ENCODE results near the gene MGAT5B. TPM values are rescaled to one million over a fixed set of nuclear protein-coding genes. Genes with fewer than 3 reads are reported as not detected.

Gene MGAT5B
- total and polyA plus RNA-seq, 8 donors = 0.10 to 1.7 (median 0.32) TPM; not detected in 4

GRCh38 chr17:76862079-76862478 lies 6.1 kb upstream of the MGAT5B start:
- no peak for DNase-seq
- intact Hi-C loops (cut with DNase I; ENCODE audit: low total_unique reads) = no loop called here
- 80 to 85% (median 83%) methylated on average over 9 of the region's 9 CpGs for WGBS, 5 donors

GRCh38 chr17:76862494-76862893 lies 5.7 kb upstream of the MGAT5B start:
- Histone ChIP-seq H3K4me3 (no peak overlapping the region), H3K9me3 (no peaks in the 10 kb centered on the region), H3K4me1 (peaks cover 0 to 2% (median under 1%) of the 10 kb centered on the region in 4 donors), H3K27ac (no peak overlapping the region), H3K27me3 (peaks cover 0 to 29% (median 15%) of the 10 kb centered on the region in 3 donors), H3K36me3 (no peaks in the 10 kb centered on the region)
- DNase-seq = no peak
- TF ChIP-seq EP300 (IDR thresholded peaks at IDR 0.05) = no peak
- no peak for TF ChIP-seq POLR2AphosphoS5 (IDR thresholded peaks at IDR 0.05)
- TF ChIP-seq, protein P1, sequence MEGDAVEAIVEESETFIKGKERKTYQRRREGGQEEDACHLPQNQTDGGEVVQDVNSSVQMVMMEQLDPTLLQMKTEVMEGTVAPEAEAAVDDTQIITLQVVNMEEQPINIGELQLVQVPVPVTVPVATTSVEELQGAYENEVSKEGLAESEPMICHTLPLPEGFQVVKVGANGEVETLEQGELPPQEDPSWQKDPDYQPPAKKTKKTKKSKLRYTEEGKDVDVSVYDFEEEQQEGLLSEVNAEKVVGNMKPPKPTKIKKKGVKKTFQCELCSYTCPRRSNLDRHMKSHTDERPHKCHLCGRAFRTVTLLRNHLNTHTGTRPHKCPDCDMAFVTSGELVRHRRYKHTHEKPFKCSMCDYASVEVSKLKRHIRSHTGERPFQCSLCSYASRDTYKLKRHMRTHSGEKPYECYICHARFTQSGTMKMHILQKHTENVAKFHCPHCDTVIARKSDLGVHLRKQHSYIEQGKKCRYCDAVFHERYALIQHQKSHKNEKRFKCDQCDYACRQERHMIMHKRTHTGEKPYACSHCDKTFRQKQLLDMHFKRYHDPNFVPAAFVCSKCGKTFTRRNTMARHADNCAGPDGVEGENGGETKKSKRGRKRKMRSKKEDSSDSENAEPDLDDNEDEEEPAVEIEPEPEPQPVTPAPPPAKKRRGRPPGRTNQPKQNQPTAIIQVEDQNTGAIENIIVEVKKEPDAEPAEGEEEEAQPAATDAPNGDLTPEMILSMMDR (IDR thresholded peaks at IDR 0.05) = no peak
- no peak for TF ChIP-seq POLR2A (IDR thresholded peaks at IDR 0.05)
- WGBS, 5 donors = 73 to 83% (median 78%) methylated on average over 12 of the region's 12 CpGs
- intact Hi-C loops (cut with DNase I; ENCODE audit: low total_unique reads) = no loop called here

More at GRCh38 chr17:76862079-76862478, 6.1 kb upstream of the MGAT5B start:
- H3K4me3 ChIP-seq = no peak overlapping the region
- no peaks in the 10 kb centered on the region for H3K9me3 ChIP-seq
- no peaks in the 10 kb centered on the region for H3K36me3 ChIP-seq
- H3K27me3 ChIP-seq = peaks cover 0 to 29% (median 10%) of the 10 kb centered on the region in 3 donors
- H3K4me1 ChIP-seq = no peaks in the 10 kb centered on the region
- TF ChIP-seq POLR2A (IDR thresholded peaks at IDR 0.05) (no peak), EP300 (IDR thresholded peaks at IDR 0.05) (no peak), POLR2AphosphoS5 (IDR thresholded peaks at IDR 0.05) (no peak)
- TF ChIP-seq, protein P1 (IDR thresholded peaks at IDR 0.05) = no peak
- H3K27ac ChIP-seq = no peak overlapping the region

GRCh38 chr17:76864024-76864423 lies 4.2 kb upstream of the MGAT5B start:
- 79 to 90% (median 84%) methylated on average over 7 of the region's 7 CpGs for WGBS, 5 donors

DNA sequence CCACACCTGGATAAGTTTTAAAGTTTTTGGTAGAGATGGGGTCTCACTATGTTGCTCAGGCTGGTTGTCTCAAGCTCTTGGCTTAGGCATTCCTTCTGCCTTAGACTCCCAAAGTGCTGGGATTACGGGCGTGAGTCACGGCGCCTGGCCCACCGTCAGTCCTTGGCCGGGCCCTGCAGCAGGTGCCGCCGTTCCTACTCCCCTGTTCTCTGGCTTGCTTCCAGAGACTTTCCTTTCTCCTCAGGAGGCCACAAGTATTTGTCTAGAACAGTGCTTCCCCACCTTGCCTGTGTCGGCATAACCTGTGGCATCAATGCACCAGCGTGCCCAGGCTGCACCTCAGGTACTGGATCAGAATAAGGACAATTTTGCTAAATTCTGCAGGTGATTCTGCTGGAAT lies 3.0 kb upstream of the MGAT5B start:
- Histone ChIP-seq H3K4me3 (no peak overlapping the region), H3K27ac (no peak overlapping the region), H3K9me3 (no peaks in the 10 kb centered on the region), H3K4me1 (peaks cover 20 to 24% (median 22%) of the 10 kb centered on the region in 4 donors), H3K27me3 (peaks cover 11 to 54% (median 37%) of the 10 kb centered on the region in 3 donors), H3K36me3 (no peaks in the 10 kb centered on the region)
- DNase-seq = no peak
- no peak for TF ChIP-seq EP300 (IDR thresholded peaks at IDR 0.05)
- 78 to 87% (median 81%) methylated on average over 10 of the region's 10 CpGs for WGBS, 5 donors
- intact Hi-C loops (cut with DNase I; ENCODE audit: low total_unique reads) = loop anchor here (5.0 kb wide), 1 partner anchor 192 kb away; no protein-coding TSS in a partner anchor

More at GRCh38 chr17:76864024-76864423, 4.2 kb upstream of the MGAT5B start:
- Histone ChIP-seq H3K36me3 (no peaks in the 10 kb centered on the region), H3K27ac (no peak overlapping the region), H3K4me3 (no peak overlapping the region), H3K4me1 (peaks cover 9 to 14% (median 11%) of the 10 kb centered on the region in 4 donors), H3K27me3 (peaks cover 0 to 43% (median 26%) of the 10 kb centered on the region in 3 donors), H3K9me3 (no peaks in the 10 kb centered on the region)
- no peak for DNase-seq
- intact Hi-C loops (cut with DNase I; ENCODE audit: low total_unique reads) = no loop called here
- TF ChIP-seq EP300 (IDR thresholded peaks at IDR 0.05) (no peak), POLR2AphosphoS5 (IDR thresholded peaks at IDR 0.05) (no peak), POLR2A (IDR thresholded peaks at IDR 0.05) (no peak)
- TF ChIP-seq, protein P1 (IDR thresholded peaks at IDR 0.05) = no peak

GRCh38 chr17:76866203-76866602 lies 2.0 kb upstream of the MGAT5B start:
- H3K27me3 ChIP-seq = peaks cover 15 to 64% (median 48%) of the 10 kb centered on the region in 3 donors
- H3K4me3 ChIP-seq = no peak overlapping the region
- H3K36me3 ChIP-seq = no peaks in the 10 kb centered on the region
- intact Hi-C loops (cut with DNase I; ENCODE audit: low total_unique reads) = loop anchor here (5.0 kb wide), 1 partner anchor 191 kb away; no protein-coding TSS in a partner anchor
- no peak overlapping the region for H3K27ac ChIP-seq
- no peak for DNase-seq
- H3K9me3 ChIP-seq = no peaks in the 10 kb centered on the region
- H3K4me1 ChIP-seq = peaks cover 20 to 24% (median 23%) of the 10 kb centered on the region in 4 donors
- 82 to 92% (median 90%) methylated on average over 5 of the region's 5 CpGs for WGBS, 5 donors
- no peak for TF ChIP-seq POLR2AphosphoS5 (IDR thresholded peaks at IDR 0.05)
- no peak for TF ChIP-seq POLR2A (IDR thresholded peaks at IDR 0.05)
- TF ChIP-seq EP300 (IDR thresholded peaks at IDR 0.05) = no peak
- TF ChIP-seq, protein P1 (IDR thresholded peaks at IDR 0.05) = no peak

Data from stomach (tissue), 9 donors.